ENCODE data around the gene TBC1D23. TPM values are rescaled to one million over a fixed set of nuclear protein-coding genes. Genes with fewer than 3 reads are reported as not detected.

TBC1D23 gene
- total RNA-seq, 2 donors from 2014 or later: 18.3 to 23.6 TPM

DNA sequence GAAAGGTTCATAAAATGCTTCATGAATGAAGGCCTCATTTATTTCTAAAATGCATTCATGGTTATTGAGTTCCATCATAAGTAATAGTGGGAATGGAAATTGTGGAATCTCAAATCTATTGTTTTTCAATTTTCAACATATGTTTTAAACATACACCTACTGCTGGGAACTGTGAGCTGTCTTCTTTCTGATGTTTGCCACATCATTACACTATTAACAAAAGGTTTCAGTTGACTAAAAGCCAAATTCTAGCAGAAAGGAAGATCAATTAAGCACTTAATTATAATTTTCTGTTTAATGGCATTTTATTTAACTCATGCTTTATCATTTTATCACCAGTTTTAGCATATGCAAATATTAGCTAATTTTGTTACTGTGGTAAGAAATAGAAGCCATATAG is 13.8 kb upstream of the TBC1D23 start:
- H3K27ac ChIP-seq: no peak overlapping the region
- H3K4me3 ChIP-seq: no peak overlapping the region
- TF ChIP-seq CTCF (IDR thresholded peaks at IDR 0.05) (no peak), POLR2AphosphoS5 (IDR thresholded peaks at IDR 0.05) (no peak), POLR2A (IDR thresholded peaks at IDR 0.05) (no peak)
- H3K4me1 ChIP-seq (replicated peaks): no peaks in the 10 kb centered on the region
- intact Hi-C loops (cut with DNase I): no loop called here
- DNase-seq (ENCODE audit: low spot score): no peak
- no peaks in the 10 kb centered on the region for H3K9me3 ChIP-seq
- H3K27me3 ChIP-seq (replicated peaks; ENCODE audit: insufficient read depth): no peaks in the 10 kb centered on the region
- H3K36me3 ChIP-seq: no peaks in the 10 kb centered on the region

DNA sequence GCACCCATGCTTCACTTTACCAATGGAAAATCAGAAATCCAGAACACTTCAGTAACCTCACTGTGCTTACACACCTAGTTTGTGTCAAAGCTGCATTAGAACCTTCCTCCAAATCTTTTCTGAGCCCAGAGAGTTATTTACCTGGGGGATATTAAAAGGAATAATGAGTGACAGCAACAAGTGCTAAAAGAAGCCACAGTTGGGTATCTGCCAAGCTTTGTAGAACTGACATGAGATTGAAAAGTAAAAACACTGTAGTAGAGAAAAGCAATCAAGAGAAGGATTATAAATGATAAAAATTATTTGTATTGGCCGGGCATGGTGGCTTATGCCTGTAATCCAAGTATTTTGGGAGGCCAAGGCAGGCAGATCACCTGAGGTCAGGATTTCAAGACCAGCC is 8.8 kb upstream of the TBC1D23 start:
- Histone ChIP-seq H3K27me3 (replicated peaks; ENCODE audit: insufficient read depth) (no peaks in the 10 kb centered on the region), H3K4me3 (no peak overlapping the region), H3K27ac (no peak overlapping the region), H3K4me1 (replicated peaks) (no peaks in the 10 kb centered on the region), H3K36me3 (no peaks in the 10 kb centered on the region), H3K9me3 (no peaks in the 10 kb centered on the region)
- no peak for TF ChIP-seq CTCF (IDR thresholded peaks at IDR 0.05)
- no peak for DNase-seq (ENCODE audit: low spot score)
- 82% methylated on average over 1 of the region's 1 CpG for WGBS
- intact Hi-C loops (cut with DNase I): no loop called here

DNA sequence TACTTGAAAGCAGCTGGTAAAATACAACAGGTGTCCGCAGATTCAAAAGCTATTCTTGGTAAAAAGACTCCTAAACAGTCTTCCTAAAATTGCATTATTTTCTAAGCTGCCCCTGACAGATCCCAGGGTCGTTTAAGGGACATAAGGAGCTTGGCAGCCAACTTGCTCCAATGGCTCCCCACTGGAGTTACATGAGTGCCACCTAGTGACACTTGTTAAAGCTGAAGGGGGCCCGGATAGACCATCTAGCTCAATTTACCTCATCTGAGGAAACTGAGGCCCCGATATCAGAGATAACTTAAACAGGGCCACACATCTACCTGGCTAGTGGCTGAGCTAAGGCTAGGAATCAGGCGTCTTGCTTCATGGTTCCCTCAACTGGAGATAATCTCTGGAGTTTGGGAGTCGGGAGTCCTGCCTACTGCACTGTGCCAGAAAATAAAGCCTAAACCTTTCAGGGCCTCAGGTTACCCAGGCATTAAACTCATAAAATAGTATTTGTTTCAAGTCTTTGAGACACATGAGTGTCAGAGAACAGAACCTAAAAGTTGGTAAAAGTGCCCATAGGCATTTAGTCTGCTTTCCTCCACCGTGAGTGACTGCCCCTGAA is 6.5 kb upstream of the TBC1D23 start:
- intact Hi-C loops (cut with DNase I): loop anchor here (2.0 kb wide), 2 partner anchors 185 to 411 kb away; no protein-coding TSS in a partner anchor
- DNase-seq (ENCODE audit: low spot score): peak; percentile 23
- H3K27ac ChIP-seq: no peak overlapping the region
- no peaks in the 10 kb centered on the region for H3K36me3 ChIP-seq
- H3K27me3 ChIP-seq (replicated peaks; ENCODE audit: insufficient read depth): no peaks in the 10 kb centered on the region
- 24% methylated on average over 7 of the region's 7 CpGs for WGBS
- no peaks in the 10 kb centered on the region for H3K9me3 ChIP-seq
- H3K4me3 ChIP-seq: no peak overlapping the region
- TF ChIP-seq CTCF (IDR thresholded peaks at IDR 0.05): peak; percentile 27 to 73 (median 56)
- peak; percentile 14 for TF ChIP-seq POLR2AphosphoS5 (IDR thresholded peaks at IDR 0.05)
- no peak for TF ChIP-seq POLR2A (IDR thresholded peaks at IDR 0.05)
- H3K4me1 ChIP-seq (replicated peaks): no peaks in the 10 kb centered on the region

DNA sequence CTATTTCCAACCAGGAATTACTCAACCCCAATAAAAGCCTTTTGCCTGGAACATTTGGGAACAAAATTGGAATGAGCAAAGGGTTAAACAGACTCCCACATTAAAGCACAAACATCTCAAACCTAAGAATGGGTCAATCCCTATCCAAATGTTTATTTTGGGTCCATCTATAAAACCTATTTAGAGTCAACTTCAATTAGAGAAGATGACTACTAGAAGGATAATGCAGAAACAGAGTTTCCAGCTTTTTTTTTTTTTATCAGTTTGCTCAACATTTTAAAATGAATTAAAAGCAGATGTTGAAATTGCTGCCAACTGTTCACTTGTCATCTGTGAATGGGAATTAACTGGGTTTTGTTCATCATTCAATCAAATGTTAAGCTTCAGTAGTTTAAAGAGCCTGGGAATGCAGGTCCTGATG is 4.1 kb upstream of the TBC1D23 start:
- H3K27me3 ChIP-seq (replicated peaks; ENCODE audit: insufficient read depth): no peaks in the 10 kb centered on the region
- no peaks in the 10 kb centered on the region for H3K36me3 ChIP-seq
- no peak overlapping the region for H3K4me3 ChIP-seq
- H3K9me3 ChIP-seq: no peaks in the 10 kb centered on the region
- TF ChIP-seq POLR2AphosphoS5 (IDR thresholded peaks at IDR 0.05) (no peak), CTCF (IDR thresholded peaks at IDR 0.05) (no peak), POLR2A (IDR thresholded peaks at IDR 0.05) (no peak)
- H3K27ac ChIP-seq: no peak overlapping the region
- DNase-seq (ENCODE audit: low spot score): no peak
- peaks cover 3% of the 10 kb centered on the region for H3K4me1 ChIP-seq (replicated peaks)
- intact Hi-C loops (cut with DNase I): no loop called here

- no peak overlapping the region for H3K27ac ChIP-seq
- no peak overlapping the region for H3K4me3 ChIP-seq
- no peaks in the 10 kb centered on the region for H3K9me3 ChIP-seq
- peaks cover 6% of the 10 kb centered on the region for H3K4me1 ChIP-seq (replicated peaks)
- no peaks in the 10 kb centered on the region for H3K27me3 ChIP-seq (replicated peaks; ENCODE audit: insufficient read depth)
- H3K36me3 ChIP-seq: no peaks in the 10 kb centered on the region
- TF ChIP-seq CTCF (IDR thresholded peaks at IDR 0.05): no peak
- TF ChIP-seq POLR2AphosphoS5 (IDR thresholded peaks at IDR 0.05): no peak
- TF ChIP-seq POLR2A (IDR thresholded peaks at IDR 0.05): no peak
- intact Hi-C loops (cut with DNase I): no loop called here
- no peak for DNase-seq (ENCODE audit: low spot score)
- 60% methylated on average over 3 of the region's 3 CpGs for WGBS
Measured at GRCh38 chr3:100257586-100257985, 3.2 kb upstream of the TBC1D23 start.
